Mammary epithelial cell (primary cell): ENCODE results near the gene PAPPA2.

ENCODE experiments used
- CTCF ChIP-seq, 2 donors: IDR thresholded peaks in 1 of 2; conservative IDR thresholded peaks in 1 of 2; 2 replicates each; pipeline ENCODE4 v1.5.1; 2011 to 2012; ENCODE audit warnings: inconsistent platforms in 2 of 2, low read length in 2 of 2, mild to moderate bottlenecking in 2 of 2, control low read depth in 1 of 2, low read depth in 1 of 2; ENCODE audit not compliant: insufficient read depth in 1 of 2; ENCODE audit errors: extremely low read depth in 1 of 2
- EZH2 ChIP-seq: IDR thresholded peaks from 2 replicates; pipeline ENCODE4 v1.6.1; 2012; ENCODE audit warnings: low read length, inconsistent platforms, borderline replicate concordance

DNA sequence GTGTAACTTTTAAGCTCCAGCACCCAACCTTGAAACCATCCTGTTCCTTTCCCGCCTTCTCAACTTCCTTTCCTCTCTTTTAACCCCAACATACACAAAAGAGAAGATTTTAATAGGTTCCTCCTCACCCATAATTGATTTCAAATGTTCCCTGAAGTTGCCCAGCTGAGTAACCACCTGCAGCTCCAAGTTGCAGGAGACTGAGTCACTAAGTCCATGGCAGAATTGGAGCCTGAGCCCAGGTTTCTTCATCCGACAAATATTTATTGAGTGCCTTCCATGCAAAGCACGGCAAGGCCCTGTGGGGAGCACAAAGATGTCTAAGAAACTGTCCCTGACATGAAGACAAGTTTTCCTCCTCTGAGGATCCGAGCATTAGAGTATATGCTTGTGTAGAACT is 97.7 kb downstream of the PAPPA2 start:
- TF ChIP-seq CTCF (conservative IDR thresholded peaks at IDR 0.05 in 1 of 2, IDR thresholded peaks at IDR 0.05 in 1 of 2; ENCODE audit: extremely low read depth in 1 of 2, insufficient read depth in 1 of 2, low read depth in 1 of 2, low read length in 2 of 2) (no peak), EZH2 (no peak)
